ENCODE results near the gene KCNMA1. TPM values are rescaled to one million over a fixed set of nuclear protein-coding genes. Genes with fewer than 3 reads are reported as not detected.
A peak's percentile ranks its signal among the peaks of the same experiment; 100 is the strongest.

The KCNMA1 gene
- total RNA-seq, 3 donors from 2014 or later (not counting 1 experiment from before 2014, with no cell fraction given): 0.40 to 1.8 (median 0.63) TPM

GRCh38 chr10:76962851-76963250 lies 674.8 kb downstream of the KCNMA1 start:
- H3K36me3 Mint-ChIP-seq: no peaks in the 10 kb centered on the region
- no peak overlapping the region for H3K4me3 Mint-ChIP-seq
- Histone ChIP-seq H3K27ac (ENCODE audit: low read length) (no peak overlapping the region), H3K36me3 (ENCODE audit: control insufficient read depth, insufficient read depth, low read length) (no peaks in the 10 kb centered on the region), H3K27me3 (ENCODE audit: control insufficient read depth, insufficient read depth, low read length) (no peaks in the 10 kb centered on the region), H3K9me3 (ENCODE audit: control insufficient read depth, insufficient read depth, low read length) (no peaks in the 10 kb centered on the region), H3K4me3 (ENCODE audit: low read length) (no peak overlapping the region), H3K4me1 (ENCODE audit: control insufficient read depth, insufficient read depth, low read length) (no peaks in the 10 kb centered on the region)
- DNase-seq: no peak
- intact Hi-C loops (cut with micrococcal nuclease): no loop called here
- no peaks in the 10 kb centered on the region for H3K4me1 Mint-ChIP-seq
- TF ChIP-seq, protein P1, sequence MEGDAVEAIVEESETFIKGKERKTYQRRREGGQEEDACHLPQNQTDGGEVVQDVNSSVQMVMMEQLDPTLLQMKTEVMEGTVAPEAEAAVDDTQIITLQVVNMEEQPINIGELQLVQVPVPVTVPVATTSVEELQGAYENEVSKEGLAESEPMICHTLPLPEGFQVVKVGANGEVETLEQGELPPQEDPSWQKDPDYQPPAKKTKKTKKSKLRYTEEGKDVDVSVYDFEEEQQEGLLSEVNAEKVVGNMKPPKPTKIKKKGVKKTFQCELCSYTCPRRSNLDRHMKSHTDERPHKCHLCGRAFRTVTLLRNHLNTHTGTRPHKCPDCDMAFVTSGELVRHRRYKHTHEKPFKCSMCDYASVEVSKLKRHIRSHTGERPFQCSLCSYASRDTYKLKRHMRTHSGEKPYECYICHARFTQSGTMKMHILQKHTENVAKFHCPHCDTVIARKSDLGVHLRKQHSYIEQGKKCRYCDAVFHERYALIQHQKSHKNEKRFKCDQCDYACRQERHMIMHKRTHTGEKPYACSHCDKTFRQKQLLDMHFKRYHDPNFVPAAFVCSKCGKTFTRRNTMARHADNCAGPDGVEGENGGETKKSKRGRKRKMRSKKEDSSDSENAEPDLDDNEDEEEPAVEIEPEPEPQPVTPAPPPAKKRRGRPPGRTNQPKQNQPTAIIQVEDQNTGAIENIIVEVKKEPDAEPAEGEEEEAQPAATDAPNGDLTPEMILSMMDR (IDR thresholded peaks at IDR 0.05): no peak
- no peaks in the 10 kb centered on the region for H3K9me3 Mint-ChIP-seq
- H3K27ac Mint-ChIP-seq: no peak overlapping the region
- 81% methylated on average over 4 of the region's 4 CpGs for WGBS (ENCODE audit: insufficient coverage)
- peaks cover 8 to 34% of the 10 kb centered on the region in 2 donors for H3K27me3 Mint-ChIP-seq (ENCODE audit: low read depth in 2 of 2)
- no peak for ATAC-seq

- ATAC-seq (no peak), DNase-seq (no peak)
- TF ChIP-seq, protein P1 (IDR thresholded peaks at IDR 0.05): no peak
- H3K9me3 ChIP-seq (ENCODE audit: control insufficient read depth, insufficient read depth, low read length): no peaks in the 10 kb centered on the region
- no peak overlapping the region for H3K27ac ChIP-seq (ENCODE audit: low read length)
- no peaks in the 10 kb centered on the region for H3K9me3 Mint-ChIP-seq
- H3K4me1 Mint-ChIP-seq: no peaks in the 10 kb centered on the region
- no peaks in the 10 kb centered on the region for H3K27me3 ChIP-seq (ENCODE audit: control insufficient read depth, insufficient read depth, low read length)
- peaks cover 11 to 25% of the 10 kb centered on the region in 2 donors for H3K27me3 Mint-ChIP-seq (ENCODE audit: low read depth in 2 of 2)
- H3K4me3 Mint-ChIP-seq: no peak overlapping the region
- 2% methylated on average over 5 of the region's 5 CpGs for WGBS (ENCODE audit: insufficient coverage)
- no peaks in the 10 kb centered on the region for H3K36me3 Mint-ChIP-seq
- no peak overlapping the region for H3K4me3 ChIP-seq (ENCODE audit: low read length)
- H3K36me3 ChIP-seq (ENCODE audit: control insufficient read depth, insufficient read depth, low read length): no peaks in the 10 kb centered on the region
- intact Hi-C loops (cut with micrococcal nuclease): no loop called here
- no peaks in the 10 kb centered on the region for H3K4me1 ChIP-seq (ENCODE audit: control insufficient read depth, insufficient read depth, low read length)
- H3K27ac Mint-ChIP-seq: no peak overlapping the region
Observed at GRCh38 chr10:76961841-76962240, 675.8 kb downstream of the KCNMA1 start.

DNA sequence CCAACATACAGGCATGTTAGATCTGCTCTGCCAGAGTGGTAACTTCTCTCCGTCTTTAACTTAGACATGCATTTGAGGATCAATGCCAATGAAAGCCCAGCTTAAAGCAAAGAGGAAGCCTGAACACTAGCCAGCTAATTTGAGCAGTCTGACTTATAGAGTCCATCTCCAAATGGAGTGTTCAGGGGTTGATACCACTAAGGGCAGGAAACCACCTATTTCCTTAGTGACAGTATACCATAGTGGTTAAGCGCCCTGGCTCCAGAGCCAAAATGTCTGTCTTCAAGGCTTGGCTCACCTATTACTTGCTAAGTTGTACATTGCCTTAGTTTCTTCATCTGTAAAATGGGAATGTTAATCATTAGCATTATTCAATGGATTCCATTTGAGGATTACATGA lies 678.5 kb downstream of the KCNMA1 start:
- Histone ChIP-seq H3K27ac (ENCODE audit: low read length) (no peak overlapping the region), H3K4me1 (ENCODE audit: control insufficient read depth, insufficient read depth, low read length) (no peaks in the 10 kb centered on the region), H3K36me3 (ENCODE audit: control insufficient read depth, insufficient read depth, low read length) (no peaks in the 10 kb centered on the region), H3K27me3 (ENCODE audit: control insufficient read depth, insufficient read depth, low read length) (no peaks in the 10 kb centered on the region), H3K9me3 (ENCODE audit: control insufficient read depth, insufficient read depth, low read length) (no peaks in the 10 kb centered on the region), H3K4me3 (ENCODE audit: low read length) (no peak overlapping the region)
- DNase-seq (no peak), ATAC-seq (peak in 1 of 3 donors; percentile 28)
- Mint-ChIP-seq H3K36me3 (no peaks in the 10 kb centered on the region), H3K4me1 (no peaks in the 10 kb centered on the region), H3K27ac (no peak overlapping the region), H3K4me3 (no peak overlapping the region), H3K9me3 (no peaks in the 10 kb centered on the region), H3K27me3 (ENCODE audit: low read depth in 2 of 2) (peaks cover 8 to 11% of the 10 kb centered on the region in 2 donors)
- intact Hi-C loops (cut with micrococcal nuclease): no loop called here
- TF ChIP-seq, protein P1 (IDR thresholded peaks at IDR 0.05): no peak
- 51% methylated on average over 2 of the region's 2 CpGs for WGBS (ENCODE audit: insufficient coverage)

DNA sequence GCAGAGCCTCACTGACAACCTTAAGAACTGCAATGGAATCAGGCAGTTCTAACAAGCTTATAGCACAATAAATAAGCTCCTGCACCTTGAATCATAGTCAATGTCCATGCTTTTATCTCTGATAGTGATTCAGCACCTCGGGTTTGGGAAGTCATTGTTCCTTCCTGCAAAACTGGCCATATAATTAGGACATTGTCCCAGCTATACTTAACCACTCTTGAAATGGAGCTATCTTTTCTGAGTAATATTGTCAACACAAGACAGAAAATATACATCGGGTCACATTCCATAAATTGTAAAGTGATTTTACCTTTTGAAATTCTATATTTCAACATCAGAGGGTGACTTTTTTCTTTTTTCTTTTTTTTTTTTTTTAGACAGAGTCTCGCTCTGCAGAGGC lies 682.8 kb downstream of the KCNMA1 start:
- peaks cover 0 to 2% of the 10 kb centered on the region in 2 donors for H3K27me3 Mint-ChIP-seq (ENCODE audit: low read depth in 2 of 2)
- H3K4me1 ChIP-seq (ENCODE audit: control insufficient read depth, insufficient read depth, low read length): no peaks in the 10 kb centered on the region
- no peaks in the 10 kb centered on the region for H3K36me3 ChIP-seq (ENCODE audit: control insufficient read depth, insufficient read depth, low read length)
- ATAC-seq (no peak), DNase-seq (no peak)
- no peak overlapping the region for H3K4me3 ChIP-seq (ENCODE audit: low read length)
- no peaks in the 10 kb centered on the region for H3K4me1 Mint-ChIP-seq
- 62% methylated on average over 1 of the region's 3 CpGs for WGBS (ENCODE audit: insufficient coverage)
- no peaks in the 10 kb centered on the region for H3K9me3 ChIP-seq (ENCODE audit: control insufficient read depth, insufficient read depth, low read length)
- TF ChIP-seq, protein P1 (IDR thresholded peaks at IDR 0.05): no peak
- no peaks in the 10 kb centered on the region for H3K27me3 ChIP-seq (ENCODE audit: control insufficient read depth, insufficient read depth, low read length)
- H3K27ac ChIP-seq (ENCODE audit: low read length): no peak overlapping the region
- H3K9me3 Mint-ChIP-seq: no peaks in the 10 kb centered on the region
- no peaks in the 10 kb centered on the region for H3K36me3 Mint-ChIP-seq
- H3K4me3 Mint-ChIP-seq: no peak overlapping the region
- intact Hi-C loops (cut with micrococcal nuclease): no loop called here
- no peak overlapping the region for H3K27ac Mint-ChIP-seq
